NT2/D1 (cell line): ENCODE measurements around the gene BACE2.

Experiments used
- YY1 ChIP-seq: IDR thresholded peaks from 2 replicates; pipeline ENCODE4 v1.6.1; 2011; ENCODE audit not compliant: insufficient read length, insufficient read depth
- ZNF274 ChIP-seq: IDR thresholded peaks from 2 replicates; pipeline ENCODE4 v1.6.1; 2011; ENCODE audit warnings: mild to moderate bottlenecking, low read depth, low read length

DNA sequence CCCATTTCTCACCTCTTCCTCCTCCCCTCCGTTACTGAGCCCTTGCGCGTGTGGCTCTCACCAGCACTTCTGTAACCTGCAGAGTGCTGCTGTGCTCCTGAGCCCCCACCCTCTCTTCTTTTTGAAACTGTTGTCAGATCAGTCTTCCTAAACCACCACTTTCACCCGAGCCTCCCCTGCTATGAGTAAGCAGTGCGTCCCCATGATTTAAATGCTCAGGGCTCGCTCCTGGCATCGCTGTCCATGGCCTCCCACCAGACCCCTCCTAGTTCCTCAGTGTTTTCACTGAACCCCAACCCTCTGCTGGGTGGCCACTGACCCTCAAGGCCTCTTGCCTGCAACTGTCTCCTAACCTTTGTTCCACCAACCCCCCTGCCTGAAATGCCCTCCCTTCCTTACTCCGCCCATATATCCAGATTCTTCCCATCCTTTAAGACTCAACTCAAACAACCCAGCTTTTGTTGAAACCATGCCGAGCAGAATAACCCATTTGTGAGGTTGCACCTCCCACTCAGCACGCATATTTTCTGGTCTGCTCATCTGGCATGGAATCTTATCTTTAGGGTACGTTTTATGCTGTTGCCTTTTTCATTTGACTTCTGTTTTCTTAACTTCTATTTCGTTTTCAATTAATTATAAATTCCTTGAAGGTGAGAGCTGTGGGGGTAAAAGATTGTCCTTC lies 84.1 kb downstream of the BACE2 start:
- TF ChIP-seq ZNF274 (no peak), YY1 (no peak)
